K562 (cell line): ENCODE results near the gene WDR83. TPM values are rescaled to one million over a fixed set of nuclear protein-coding genes. Genes with fewer than 3 reads are reported as not detected.

Experiments used
- CXXC5 ChIP-seq: fragments of 250-450 bp; sonication (Bioruptor Pico); IDR thresholded peaks from 2 replicates; pipeline ENCODE4 v1.8.0; 2022; ENCODE audit warnings: inconsistent platforms, mild to moderate bottlenecking, moderate library complexity
- ESRRA ChIP-seq: fragments of 450-650 bp; IDR thresholded peaks from 2 replicates; pipeline ENCODE4 v1.6.1; 2014; ENCODE audit warnings: low read depth, mild to moderate bottlenecking, moderate library complexity, borderline replicate concordance
- EWSR1 ChIP-seq: fragments of 450-650 bp; IDR thresholded peaks from 2 replicates; pipeline ENCODE4 v1.6.1; 2018; ENCODE audit warnings: borderline replicate concordance, mild to moderate bottlenecking, low read depth, moderate library complexity; ENCODE audit not compliant: partially characterized antibody
- HDAC1 ChIP-seq, 2 experiments: fragments of 450-650 bp; IDR thresholded peaks; 2 replicates each; pipeline ENCODE4 v1.6.1; 2016 to 2017; ENCODE audit warnings: inconsistent platforms in 1 of 2, mild to moderate bottlenecking in 1 of 2, moderate library complexity in 1 of 2
- HMG20A ChIP-seq: fragments of 450-650 bp; formaldehyde crosslinking; conservative IDR thresholded peaks from 2 replicates; pipeline ENCODE4 v1.4.0; 2020; ENCODE audit warnings: mild to moderate bottlenecking, mixed read lengths
- KDM4B ChIP-seq, 2 experiments: fragments of 450-650 bp in 1 of 2; sonication (generic) in 1 of 2; IDR thresholded peaks; 2 replicates each; pipeline ENCODE4 v1.6.1; 2016 to 2017; ENCODE audit warnings: borderline replicate concordance in 2 of 2, antibody characterized with exemption in 1 of 2, low read depth in 1 of 2, mild to moderate bottlenecking in 1 of 2
- LCOR ChIP-seq: sonication (generic); formaldehyde crosslinking; IDR thresholded peaks from 2 replicates; pipeline ENCODE4 v1.8.0; 2022; ENCODE audit warnings: mild to moderate bottlenecking, missing genetic modification reagents
- NR2F6 ChIP-seq: fragments of 450-650 bp; formaldehyde crosslinking; IDR thresholded peaks from 2 replicates; pipeline ENCODE4 v1.4.0; 2020; ENCODE audit warnings: mild to moderate bottlenecking
- PHF20 ChIP-seq: fragments of 450-650 bp; IDR thresholded peaks from 2 replicates; pipeline ENCODE4 v1.6.1; 2018; ENCODE audit not compliant: partially characterized antibody
- POLR2AphosphoS2 ChIP-seq: IDR thresholded peaks from 2 replicates; pipeline ENCODE4 v1.6.1; 2012; ENCODE audit warnings: low read length, improper control_type of control experiment
- POU5F1 ChIP-seq: fragments of 150-350 bp; IDR thresholded peaks from 2 replicates; pipeline ENCODE4 v1.6.1; 2014; ENCODE audit warnings: borderline replicate concordance, low read length, low read depth, mild to moderate bottlenecking; ENCODE audit not compliant: partially characterized antibody
- PTRF ChIP-seq: fragments of 450-650 bp; IDR thresholded peaks from 2 replicates; pipeline ENCODE4 v1.6.1; 2016; ENCODE audit warnings: mild to moderate bottlenecking, missing genetic modification characterization, missing compliant biosample characterization
- SMARCA4 ChIP-seq: fragments of 450-650 bp; IDR thresholded peaks from 2 replicates; pipeline ENCODE4 v1.6.1; 2016
- SUPT5H ChIP-seq: fragments of 450-650 bp; IDR thresholded peaks from 2 replicates; pipeline ENCODE4 v1.6.1; 2016
- TCFL5 ChIP-seq: fragments of 250-450 bp; sonication (Bioruptor Pico); conservative IDR thresholded peaks from 2 replicates; pipeline ENCODE4 v1.6.1; 2021; ENCODE audit warnings: mild to moderate bottlenecking, moderate library complexity, matching md5 sums
- ZFPM2 ChIP-seq: fragments of 250-450 bp; sonication (Bioruptor Pico); IDR thresholded peaks from 2 replicates; pipeline ENCODE4 v1.5.1; 2022; ENCODE audit warnings: mild to moderate bottlenecking
- ZNF175 ChIP-seq: fragments of 200-800 bp; sonication (Bioruptor generic); IDR thresholded peaks from 2 replicates; pipeline ENCODE4 v1.6.1; 2016; ENCODE audit warnings: low read depth, mild to moderate bottlenecking, missing genetic modification characterization, missing compliant biosample characterization
- ZNF41 ChIP-seq: fragments of 250-450 bp; sonication (Bioruptor Pico); conservative IDR thresholded peaks from 2 replicates; pipeline ENCODE4 v1.4.0; 2020; ENCODE audit warnings: mild to moderate bottlenecking
- ZNF707 ChIP-seq: fragments of 250-450 bp; sonication (Bioruptor Pico); conservative IDR thresholded peaks from 2 replicates; pipeline ENCODE4 v1.8.0; 2022; ENCODE audit warnings: inconsistent platforms, mild to moderate bottlenecking, moderate library complexity
- ZNF75A ChIP-seq: fragments of 450-650 bp; formaldehyde crosslinking; IDR thresholded peaks from 2 replicates; pipeline ENCODE4 v1.4.0; 2020; ENCODE audit warnings: mild to moderate bottlenecking
- ZNF766 ChIP-seq: fragments of 200-800 bp; sonication (Bioruptor generic); conservative IDR thresholded peaks from 2 replicates; pipeline ENCODE4 v1.6.1; 2016; ENCODE audit warnings: missing genetic modification characterization, missing compliant biosample characterization
- polyA plus RNA-seq, 8 experiments: library from polyadenylated mRNA; depleted of rRNA in 4 of 8; stranded (reverse) in 5 of 8; unstranded in 3 of 8; fragments of >200 nt; fragmentation: Nextera tagmentation in 2 of 8; fragmentation: Illumina TruSeq in 1 of 8; extraction: Ambion mirVana in 2 of 8; extraction: Trizol in 1 of 8; gene quantifications; 2 replicates each; pipeline versions ENCODE4 v1.2.1 to v1.2.3, GENCODE V29; 2011 to 2014; ENCODE audit warnings: inconsistent platforms in 1 of 8, missing spikeins in 1 of 8
- total RNA-seq, 7 experiments: library from RNA; depleted of rRNA in 6 of 7; stranded (reverse); fragments of >200 nt in 6 of 7; fragmentation: Illumina TruSeq in 2 of 7; extraction: Trizol in 2 of 7; gene quantifications; 2 replicates each; pipeline versions ENCODE4 v1.2.1 to v1.2.3, GENCODE V29; 2011 to 2021; ENCODE audit warnings: low replicate concordance in 1 of 7
- TF ChIP-seq, protein P1 (sequence below): sonication (generic); formaldehyde crosslinking; IDR thresholded peaks from 2 replicates; pipeline ENCODE4 v1.8.0; 2022; ENCODE audit warnings: missing genetic modification reagents, mild to moderate bottlenecking, borderline replicate concordance
- TF ChIP-seq, protein P2 (sequence below): fragments of 250-450 bp; sonication (Bioruptor Pico); IDR thresholded peaks from 2 replicates; pipeline ENCODE4 v1.5.0; 2021
- TF ChIP-seq, protein P3 (sequence below): conservative IDR thresholded peaks from 2 replicates; pipeline ENCODE4 v1.6.1; 2011; ENCODE audit warnings: low read depth, mild to moderate bottlenecking, low read length; ENCODE audit not compliant: control insufficient read depth

WDR83 gene
- total and polyA plus RNA-seq, 9 of the 15 experiments (the other 6 are each of a cell fraction or from before 2014, with no cell fraction given) = 0.52 to 21.3 (median 4.2) TPM

DNA sequence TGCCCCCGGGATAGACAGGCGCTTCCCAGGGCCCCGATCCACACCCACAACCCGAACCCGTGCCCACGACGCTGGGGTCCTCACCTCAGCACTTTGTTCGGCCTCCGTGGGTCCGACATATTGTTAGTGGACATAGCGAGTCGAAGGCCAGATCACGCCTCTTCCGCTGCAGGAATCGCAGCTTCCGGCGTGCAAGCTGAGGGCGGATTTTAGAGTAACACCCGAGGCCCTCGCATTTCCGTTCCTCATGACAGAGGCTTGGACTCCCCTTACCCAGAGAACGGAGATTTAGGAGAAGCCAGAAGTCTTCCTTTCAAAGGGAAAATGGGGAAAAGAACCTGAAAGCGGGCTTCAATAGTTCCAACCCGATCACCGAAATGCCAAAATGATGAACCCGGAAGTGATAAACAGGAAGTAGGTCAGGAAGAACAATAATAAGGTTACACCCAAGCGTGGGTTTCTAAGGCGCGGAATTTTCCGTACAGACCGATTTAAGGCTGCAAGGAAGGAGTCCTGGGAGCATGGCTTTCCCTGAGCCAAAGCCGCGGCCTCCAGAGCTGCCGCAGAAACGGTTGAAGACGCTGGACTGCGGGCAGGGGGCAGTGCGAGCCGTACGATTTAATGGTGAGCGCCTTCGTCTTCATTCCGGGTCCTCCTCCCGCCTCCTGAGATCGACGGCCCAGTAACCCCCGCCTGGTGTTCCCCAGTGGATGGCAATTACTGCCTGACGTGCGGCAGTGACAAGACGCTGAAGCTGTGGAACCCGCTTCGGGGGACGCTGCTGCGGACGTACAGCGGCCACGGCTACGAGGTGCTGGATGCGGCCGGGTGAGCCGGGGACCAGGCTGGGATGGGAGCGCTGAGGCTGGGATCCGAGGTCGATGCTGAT lies 2.9 kb downstream of the WDR83 start (continued):
- TF ChIP-seq, protein P1, sequence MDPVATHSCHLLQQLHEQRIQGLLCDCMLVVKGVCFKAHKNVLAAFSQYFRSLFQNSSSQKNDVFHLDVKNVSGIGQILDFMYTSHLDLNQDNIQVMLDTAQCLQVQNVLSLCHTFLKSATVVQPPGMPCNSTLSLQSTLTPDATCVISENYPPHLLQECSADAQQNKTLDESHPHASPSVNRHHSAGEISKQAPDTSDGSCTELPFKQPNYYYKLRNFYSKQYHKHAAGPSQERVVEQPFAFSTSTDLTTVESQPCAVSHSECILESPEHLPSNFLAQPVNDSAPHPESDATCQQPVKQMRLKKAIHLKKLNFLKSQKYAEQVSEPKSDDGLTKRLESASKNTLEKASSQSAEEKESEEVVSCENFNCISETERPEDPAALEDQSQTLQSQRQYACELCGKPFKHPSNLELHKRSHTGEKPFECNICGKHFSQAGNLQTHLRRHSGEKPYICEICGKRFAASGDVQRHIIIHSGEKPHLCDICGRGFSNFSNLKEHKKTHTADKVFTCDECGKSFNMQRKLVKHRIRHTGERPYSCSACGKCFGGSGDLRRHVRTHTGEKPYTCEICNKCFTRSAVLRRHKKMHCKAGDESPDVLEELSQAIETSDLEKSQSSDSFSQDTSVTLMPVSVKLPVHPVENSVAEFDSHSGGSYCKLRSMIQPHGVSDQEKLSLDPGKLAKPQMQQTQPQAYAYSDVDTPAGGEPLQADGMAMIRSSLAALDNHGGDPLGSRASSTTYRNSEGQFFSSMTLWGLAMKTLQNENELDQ (CRISPR knock-in tag) = no peak
- TF ChIP-seq HMG20A (CRISPR knock-in tag) (no peak), ESRRA (peak; percentile 57; the same call in 1 of the 2 replicates), SUPT5H (peak; percentile 81), ZNF175 (CRISPR knock-in tag) (0 out of 2 replicates have a peak, but pooled peaks have one; percentile 35), TCFL5 (no peak), EWSR1 (no peak), LCOR (CRISPR knock-in tag) (peak; percentile 62; the same call in 1 of the 2 replicates), KDM4B (IDR thresholded peaks at IDR 0.05; ENCODE audit: borderline replicate concordance in 2 of 2, low read depth in 1 of 2) (peak in 1 of 2 experiments; percentile 48; a peak in 1 of 4 replicates), SMARCA4 (no peak), HDAC1 (IDR thresholded peaks at IDR 0.05) (peak in 1 of 2 experiments; percentile 84; a peak in 2 of 4 replicates), ZNF766 (peak; percentile 45; the same call in 1 of the 2 replicates), CXXC5 (CRISPR knock-in tag) (peak; percentile 65), POLR2AphosphoS2 (peak; percentile 81; the same call in 1 of the 2 replicates), POU5F1 (no peak), ZFPM2 (CRISPR knock-in tag) (0 out of 2 replicates have a peak, but pooled peaks have one; percentile 12), PTRF (tag) (no peak), ZNF707 (CRISPR knock-in tag) (no peak), NR2F6 (CRISPR knock-in tag) (peak; percentile 85; the same call in 1 of the 2 replicates), ZNF41 (CRISPR knock-in tag) (no peak), PHF20 (peak; percentile 100), ZNF75A (0 out of 2 replicates have a peak, but pooled peaks have one; percentile 28)
- TF ChIP-seq, protein P2, sequence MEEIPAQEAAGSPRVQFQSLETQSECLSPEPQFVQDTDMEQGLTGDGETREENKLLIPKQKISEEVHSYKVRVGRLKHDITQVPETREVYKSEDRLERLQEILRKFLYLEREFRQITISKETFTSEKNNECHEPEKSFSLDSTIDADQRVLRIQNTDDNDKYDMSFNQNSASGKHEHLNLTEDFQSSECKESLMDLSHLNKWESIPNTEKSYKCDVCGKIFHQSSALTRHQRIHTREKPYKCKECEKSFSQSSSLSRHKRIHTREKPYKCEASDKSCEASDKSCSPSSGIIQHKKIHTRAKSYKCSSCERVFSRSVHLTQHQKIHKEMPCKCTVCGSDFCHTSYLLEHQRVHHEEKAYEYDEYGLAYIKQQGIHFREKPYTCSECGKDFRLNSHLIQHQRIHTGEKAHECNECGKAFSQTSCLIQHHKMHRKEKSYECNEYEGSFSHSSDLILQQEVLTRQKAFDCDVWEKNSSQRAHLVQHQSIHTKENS (CRISPR knock-in tag) = no peak
- TF ChIP-seq, protein P3, sequence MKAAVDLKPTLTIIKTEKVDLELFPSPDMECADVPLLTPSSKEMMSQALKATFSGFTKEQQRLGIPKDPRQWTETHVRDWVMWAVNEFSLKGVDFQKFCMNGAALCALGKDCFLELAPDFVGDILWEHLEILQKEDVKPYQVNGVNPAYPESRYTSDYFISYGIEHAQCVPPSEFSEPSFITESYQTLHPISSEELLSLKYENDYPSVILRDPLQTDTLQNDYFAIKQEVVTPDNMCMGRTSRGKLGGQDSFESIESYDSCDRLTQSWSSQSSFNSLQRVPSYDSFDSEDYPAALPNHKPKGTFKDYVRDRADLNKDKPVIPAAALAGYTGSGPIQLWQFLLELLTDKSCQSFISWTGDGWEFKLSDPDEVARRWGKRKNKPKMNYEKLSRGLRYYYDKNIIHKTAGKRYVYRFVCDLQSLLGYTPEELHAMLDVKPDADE = peak; percentile 66; the same call in 1 of the 2 replicates
